Suprapubic skin (tissue), 4 donors: Measurements from ENCODE around the gene TPRKB. TPM values are rescaled to one million over a fixed set of nuclear protein-coding genes. Genes with fewer than 3 reads are reported as not detected.
"Not testable (repeated sequence)": the region's sequence is repeated elsewhere in the genome, so short reads cannot be mapped to it uniquely, and the experiment has no call there.

Experiments
- DNase-seq, 2 donors: peaks; one replicate each; pipeline ENCODE4 v3.0.0-alpha.2; 2019; ENCODE audit warnings: low spot score in 2 of 2
- H3K27ac ChIP-seq: fragments of 200-600 bp; sonication (generic); one replicate; pipeline ENCODE4 v1.5.1; 2019
- H3K27me3 ChIP-seq: fragments of 200-600 bp; sonication (generic); one replicate; pipeline ENCODE4 v1.5.1; 2019
- H3K36me3 ChIP-seq: fragments of 200-600 bp; sonication (generic); one replicate; pipeline ENCODE4 v1.5.1; 2019
- H3K4me1 ChIP-seq: fragments of 200-600 bp; sonication (generic); one replicate; pipeline ENCODE4 v1.5.1; 2019
- H3K4me3 ChIP-seq: fragments of 200-600 bp; sonication (generic); one replicate; pipeline ENCODE4 v1.5.1; 2019; ENCODE audit warnings: mild to moderate bottlenecking
- H3K9me3 ChIP-seq: fragments of 200-600 bp; sonication (generic); one replicate; pipeline ENCODE4 v1.5.1; 2019
- CTCF ChIP-seq, 2 donors: fragments of 200-600 bp in 1 of 2; fragments of 450-650 bp in 1 of 2; sonication (generic) in 1 of 2; IDR thresholded peaks; one replicate each; pipeline ENCODE4 v1.5.1; 2016 to 2019; ENCODE audit warnings: antibody characterized with exemption in 2 of 2, mild to moderate bottlenecking in 1 of 2, moderate library complexity in 1 of 2
- EP300 ChIP-seq: sonication (generic); formaldehyde crosslinking; IDR thresholded peaks from one replicate; pipeline ENCODE4 v1.6.1; 2017; ENCODE audit warnings: antibody characterized with exemption
- POLR2A ChIP-seq, 2 donors: fragments of 450-650 bp; IDR thresholded peaks; one replicate each; pipeline ENCODE4 v1.6.1; 2017; ENCODE audit warnings: antibody characterized with exemption in 2 of 2, mild to moderate bottlenecking in 2 of 2, moderate library complexity in 2 of 2
- POLR2AphosphoS5 ChIP-seq, 3 donors: sonication (generic); formaldehyde crosslinking; IDR thresholded peaks; one replicate each; pipeline ENCODE4 v1.6.1; 2017; ENCODE audit warnings: antibody characterized with exemption in 3 of 3
- WGBS: methylation state at CpG from one replicate; pipeline ENCODE4 v1.1.5; 2018; 5-methylcytosine and 5-hydroxymethylcytosine counted together
- total RNA-seq, 4 donors: library from RNA; depleted of rRNA; stranded (reverse); fragments of >200 nt; gene quantifications; one replicate each; pipeline ENCODE4 v1.1.0, GENCODE V29; 2016

TPRKB gene
- total RNA-seq, 4 donors from 2014 or later: 19.2 to 32.2 (median 29.0) TPM

GRCh38 chr2:73736378-73736777 lies 767 bp downstream of the TPRKB start:
- peak overlapping the region; percentile 69 for H3K27ac ChIP-seq
- TF ChIP-seq CTCF (IDR thresholded peaks at IDR 0.05) (no peak), POLR2A (IDR thresholded peaks at IDR 0.05) (no peak), POLR2AphosphoS5 (IDR thresholded peaks at IDR 0.05) (no peak), EP300 (no peak)
- H3K4me1 ChIP-seq: peaks cover 31% of the 10 kb centered on the region
- peaks cover 20% of the 10 kb centered on the region for H3K36me3 ChIP-seq
- H3K27me3 ChIP-seq: no peaks in the 10 kb centered on the region
- no peaks in the 10 kb centered on the region for H3K9me3 ChIP-seq
- 15% methylated on average over 8 of the region's 8 CpGs for WGBS
- no peak for DNase-seq
- peak overlapping the region; percentile 71 for H3K4me3 ChIP-seq

DNA sequence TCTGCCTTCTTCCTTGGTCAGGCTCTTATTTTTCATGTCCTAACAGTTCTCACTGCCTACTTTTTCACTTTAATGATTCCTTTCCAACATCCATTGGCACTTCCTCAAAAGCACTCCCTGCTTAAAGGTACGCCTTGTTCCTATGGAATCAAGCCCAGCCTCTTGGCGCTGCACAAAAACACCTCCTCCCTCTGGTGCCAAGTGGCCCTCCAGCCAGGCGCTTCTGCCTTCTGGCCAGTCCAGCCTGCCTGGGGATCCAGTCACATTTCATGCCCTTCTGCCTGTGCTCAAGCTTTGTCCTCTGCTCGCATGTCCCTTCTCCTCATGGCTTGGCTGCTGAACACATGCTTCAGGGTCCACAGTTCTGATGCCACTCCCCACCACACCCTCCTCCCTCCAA lies 6.3 kb downstream of the TPRKB start:
- DNase-seq: no peak
- 41% methylated on average over 4 of the region's 4 CpGs for WGBS
- Histone ChIP-seq H3K4me3 (no peak overlapping the region), H3K4me1 (peaks cover 17% of the 10 kb centered on the region), H3K27me3 (no peaks in the 10 kb centered on the region), H3K27ac (peak overlapping the region; percentile 27), H3K9me3 (no peaks in the 10 kb centered on the region), H3K36me3 (peaks cover 42% of the 10 kb centered on the region)
- TF ChIP-seq CTCF (IDR thresholded peaks at IDR 0.05) (no peak), POLR2A (IDR thresholded peaks at IDR 0.05) (no peak), EP300 (no peak), POLR2AphosphoS5 (IDR thresholded peaks at IDR 0.05) (peak in 1 of 3 donors; percentile 26)

- TF ChIP-seq EP300: no peak
- H3K4me1 ChIP-seq: peaks cover 9% of the 10 kb centered on the region
- no peak overlapping the region for H3K4me3 ChIP-seq
- no peaks in the 10 kb centered on the region for H3K27me3 ChIP-seq
- 78% methylated on average over 4 of the region's 4 CpGs for WGBS
- peaks cover 42% of the 10 kb centered on the region for H3K36me3 ChIP-seq
- no peak overlapping the region for H3K27ac ChIP-seq
- DNase-seq: no peak
- no peaks in the 10 kb centered on the region for H3K9me3 ChIP-seq
Measured at GRCh38 chr2:73728711-73729110, 8.4 kb downstream of the TPRKB start.

- TF ChIP-seq EP300: no peak
- peaks cover 9% of the 10 kb centered on the region for H3K4me1 ChIP-seq
- 82% methylated on average over 3 of the region's 3 CpGs for WGBS
- H3K27ac ChIP-seq: no peak overlapping the region
- DNase-seq: no peak
- peaks cover 37% of the 10 kb centered on the region for H3K36me3 ChIP-seq
- H3K4me3 ChIP-seq: no peak overlapping the region
- no peaks in the 10 kb centered on the region for H3K27me3 ChIP-seq
- no peaks in the 10 kb centered on the region for H3K9me3 ChIP-seq
Measured at GRCh38 chr2:73728043-73728442, 9.1 kb downstream of the TPRKB start.

- H3K27me3 ChIP-seq, H3K9me3 ChIP-seq, DNase-seq, H3K4me3 ChIP-seq, H3K27ac ChIP-seq, H3K4me1 ChIP-seq: not testable (repeated sequence)
- WGBS: 100% methylated on average over 1 of the region's 1 CpG
- H3K36me3 ChIP-seq: peaks cover 25% of the 10 kb centered on the region
Measured at GRCh38 chr2:73726657-73727056, 10.5 kb downstream of the TPRKB start.

GRCh38 chr2:73718851-73719621 lies 18.1 kb downstream of the TPRKB start:
- no peak for DNase-seq
- 85% methylated on average over 11 of the region's 11 CpGs for WGBS

More at GRCh38 chr2:73718851-73719621, 18.1 kb downstream of the TPRKB start:
- Histone ChIP-seq H3K27ac (no peak overlapping the region), H3K27me3 (no peaks in the 10 kb centered on the region), H3K4me1 (peaks cover 3% of the 10 kb centered on the region), H3K4me3 (no peak overlapping the region), H3K36me3 (no peaks in the 10 kb centered on the region), H3K9me3 (no peaks in the 10 kb centered on the region)
- no peak for TF ChIP-seq CTCF (IDR thresholded peaks at IDR 0.05)
- no peak for TF ChIP-seq POLR2A (IDR thresholded peaks at IDR 0.05)
- TF ChIP-seq EP300: no peak
- TF ChIP-seq POLR2AphosphoS5 (IDR thresholded peaks at IDR 0.05): no peak
